Measurements from ENCODE around the gene ZBTB7C.

GRCh38 chr18:48404716-48405507 lies 4.3 kb downstream of the ZBTB7C start:
- TF ChIP-seq EZH2 (IDR thresholded peaks at IDR 0.05; ENCODE audit: borderline replicate concordance, low read length) (no peak), CTCF (conservative IDR thresholded peaks at IDR 0.05 in 1 of 2, IDR thresholded peaks at IDR 0.05 in 1 of 2; ENCODE audit: extremely low read depth in 1 of 2, insufficient read depth in 1 of 2, low read depth in 1 of 2, low read length in 2 of 2) (no peak)

All from mammary epithelial cell (primary cell).